Measurements from ENCODE around the gene PSME3.

The PSME3 gene

GRCh38 chr17:42832934-42833766 is at the start of gene PSME3:
Gene PSME3, plus strand, starts transcription at chr17:42833397. Its CDS starts 235 bp downstream, at chr17:42833632.
- peak; percentile 97 for TF ChIP-seq POLR2A (IDR thresholded peaks at IDR 0.05; ENCODE audit: low read length)
- no peak for TF ChIP-seq GATA1 (IDR thresholded peaks at IDR 0.05; ENCODE audit: low read depth, low read length)
- peak; percentile 95 to 96 for DNase-seq

- TF ChIP-seq GATA1 (IDR thresholded peaks at IDR 0.05; ENCODE audit: low read depth, low read length) = no peak
- TF ChIP-seq POLR2A (IDR thresholded peaks at IDR 0.05; ENCODE audit: low read length) = no peak
- DNase-seq = no peak
Measured at GRCh38 chr17:42783791-42784138, 49.4 kb upstream of the PSME3 start.

- DNase-seq = no peak
- no peak for TF ChIP-seq POLR2A (IDR thresholded peaks at IDR 0.05; ENCODE audit: low read length)
- no peak for TF ChIP-seq GATA1 (IDR thresholded peaks at IDR 0.05; ENCODE audit: low read depth, low read length)
Measured at GRCh38 chr17:42784409-42784808, 48.8 kb upstream of the PSME3 start.

- TF ChIP-seq GATA1 (IDR thresholded peaks at IDR 0.05; ENCODE audit: low read depth, low read length) (no peak), POLR2A (IDR thresholded peaks at IDR 0.05; ENCODE audit: low read length) (no peak)
- DNase-seq = no peak
Measured at GRCh38 chr17:42784811-42785592, 48.2 kb upstream of the PSME3 start.

- DNase-seq = no peak
- no peak for TF ChIP-seq GATA1 (IDR thresholded peaks at IDR 0.05; ENCODE audit: low read depth, low read length)
- TF ChIP-seq POLR2A (IDR thresholded peaks at IDR 0.05; ENCODE audit: low read length) = no peak
Measured at GRCh38 chr17:42787266-42787665, 45.9 kb upstream of the PSME3 start.

- no peak for TF ChIP-seq POLR2A (IDR thresholded peaks at IDR 0.05; ENCODE audit: low read length)
- TF ChIP-seq GATA1 (IDR thresholded peaks at IDR 0.05; ENCODE audit: low read depth, low read length) = no peak
- no peak for DNase-seq
Measured at GRCh38 chr17:42791948-42792347, 41.2 kb upstream of the PSME3 start.

GRCh38 chr17:42792545-42792944 is 40.7 kb upstream of the PSME3 start:
- DNase-seq = no peak

GRCh38 chr17:42795061-42795460 is 38.1 kb upstream of the PSME3 start:
- TF ChIP-seq GATA1 (IDR thresholded peaks at IDR 0.05; ENCODE audit: low read depth, low read length) (no peak), POLR2A (IDR thresholded peaks at IDR 0.05; ENCODE audit: low read length) (no peak)
- no peak for DNase-seq

More at GRCh38 chr17:42792545-42792944, 40.7 kb upstream of the PSME3 start:
- TF ChIP-seq GATA1 (IDR thresholded peaks at IDR 0.05; ENCODE audit: low read depth, low read length) (no peak), POLR2A (IDR thresholded peaks at IDR 0.05; ENCODE audit: low read length) (no peak)

- TF ChIP-seq POLR2A (IDR thresholded peaks at IDR 0.05; ENCODE audit: low read length) (no peak), GATA1 (IDR thresholded peaks at IDR 0.05; ENCODE audit: low read depth, low read length) (no peak)
- DNase-seq = no peak
Measured at GRCh38 chr17:42795465-42795864, 37.7 kb upstream of the PSME3 start.

GRCh38 chr17:42796066-42796758 is 37.0 kb upstream of the PSME3 start:
- TF ChIP-seq GATA1 (IDR thresholded peaks at IDR 0.05; ENCODE audit: low read depth, low read length) = no peak
- TF ChIP-seq POLR2A (IDR thresholded peaks at IDR 0.05; ENCODE audit: low read length) = no peak
- no peak for DNase-seq

GRCh38 chr17:42797067-42798007 is 35.9 kb upstream of the PSME3 start:
- TF ChIP-seq GATA1 (IDR thresholded peaks at IDR 0.05; ENCODE audit: low read depth, low read length) = no peak
- no peak for TF ChIP-seq POLR2A (IDR thresholded peaks at IDR 0.05; ENCODE audit: low read length)
- DNase-seq = peak in 1 of 2 experiments; percentile 21

- no peak for DNase-seq
- TF ChIP-seq GATA1 (IDR thresholded peaks at IDR 0.05; ENCODE audit: low read depth, low read length) (no peak), POLR2A (IDR thresholded peaks at IDR 0.05; ENCODE audit: low read length) (no peak)
Measured at GRCh38 chr17:42798011-42798382, 35.2 kb upstream of the PSME3 start.
